ENCODE results near the gene HERPUD1.

DNA sequence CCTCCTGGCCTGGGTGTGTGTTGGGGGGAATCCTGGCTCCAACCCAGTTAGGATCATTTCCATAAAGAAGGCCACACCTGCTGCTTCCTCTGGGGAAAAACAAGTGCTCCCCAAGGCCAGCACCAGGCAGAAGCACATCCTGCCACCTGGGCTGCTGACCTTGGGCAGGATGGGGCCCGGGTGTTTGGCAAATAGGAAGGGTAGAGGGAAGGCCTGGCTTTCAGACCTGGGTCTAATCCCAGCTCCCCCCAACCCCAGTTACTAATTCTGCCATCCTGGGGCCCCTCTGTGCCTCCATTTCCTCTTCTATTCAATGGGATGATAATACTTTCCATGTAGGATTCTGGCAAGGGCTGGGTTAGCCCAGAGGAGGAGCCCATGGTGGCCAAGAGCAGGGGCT is 54.4 kb downstream of the HERPUD1 start:
- TF ChIP-seq, protein P1, sequence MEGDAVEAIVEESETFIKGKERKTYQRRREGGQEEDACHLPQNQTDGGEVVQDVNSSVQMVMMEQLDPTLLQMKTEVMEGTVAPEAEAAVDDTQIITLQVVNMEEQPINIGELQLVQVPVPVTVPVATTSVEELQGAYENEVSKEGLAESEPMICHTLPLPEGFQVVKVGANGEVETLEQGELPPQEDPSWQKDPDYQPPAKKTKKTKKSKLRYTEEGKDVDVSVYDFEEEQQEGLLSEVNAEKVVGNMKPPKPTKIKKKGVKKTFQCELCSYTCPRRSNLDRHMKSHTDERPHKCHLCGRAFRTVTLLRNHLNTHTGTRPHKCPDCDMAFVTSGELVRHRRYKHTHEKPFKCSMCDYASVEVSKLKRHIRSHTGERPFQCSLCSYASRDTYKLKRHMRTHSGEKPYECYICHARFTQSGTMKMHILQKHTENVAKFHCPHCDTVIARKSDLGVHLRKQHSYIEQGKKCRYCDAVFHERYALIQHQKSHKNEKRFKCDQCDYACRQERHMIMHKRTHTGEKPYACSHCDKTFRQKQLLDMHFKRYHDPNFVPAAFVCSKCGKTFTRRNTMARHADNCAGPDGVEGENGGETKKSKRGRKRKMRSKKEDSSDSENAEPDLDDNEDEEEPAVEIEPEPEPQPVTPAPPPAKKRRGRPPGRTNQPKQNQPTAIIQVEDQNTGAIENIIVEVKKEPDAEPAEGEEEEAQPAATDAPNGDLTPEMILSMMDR (IDR thresholded peaks at IDR 0.05; ENCODE audit: low read depth, low read length, poor library complexity, severe bottlenecking) = no peak
- no peak for TF ChIP-seq EZH2phosphoT487 (IDR thresholded peaks at IDR 0.05; ENCODE audit: borderline replicate concordance, low read length)

All from DOHH2 (cell line).